Lower lobe of right lung (tissue), 2 donors: Measurements from ENCODE around the gene GLB1L. TPM values are rescaled to one million over a fixed set of nuclear protein-coding genes. Genes with fewer than 3 reads are reported as not detected.

Experiments
- ATAC-seq, 2 donors: fragments of 200-7000 bp; cut with Tn5 transposase; one replicate each; pipeline ENCODE4 v1.9.1; 2020 to 2022; ENCODE audit warnings: mild to moderate bottlenecking in 2 of 2, moderate library complexity in 2 of 2
- DNase-seq: peaks from one replicate; pipeline ENCODE4 v3.0.0-alpha.2; 2020
- H3K27ac ChIP-seq: fragments of 200-600 bp; one replicate; pipeline ENCODE4 v1.8.0; 2022
- H3K27me3 ChIP-seq: fragments of 200-600 bp; one replicate; pipeline ENCODE4 v1.8.0; 2022; ENCODE audit warnings: low read depth
- H3K36me3 ChIP-seq: fragments of 200-600 bp; one replicate; pipeline ENCODE4 v1.8.0; 2022; ENCODE audit warnings: mild to moderate bottlenecking
- H3K4me1 ChIP-seq: fragments of 200-600 bp; one replicate; pipeline ENCODE4 v1.8.0; 2022
- H3K4me3 ChIP-seq: fragments of 200-600 bp; one replicate; pipeline ENCODE4 v1.8.0; 2022; ENCODE audit warnings: mild to moderate bottlenecking
- H3K9me3 ChIP-seq: fragments of 200-600 bp; one replicate; pipeline ENCODE4 v1.8.0; 2022
- CTCF ChIP-seq: fragments of 200-600 bp; IDR thresholded peaks from one replicate; pipeline ENCODE4 v1.8.0; 2022; ENCODE audit warnings: antibody characterized with exemption, mild to moderate bottlenecking
- intact Hi-C: fragments of 100-400 bp; cut with DNase I; formaldehyde crosslinking; loops from one replicate; pipeline ENCODE4 v1.11.0; 2022
- total RNA-seq: library from RNA; stranded (reverse); fragmentation: NEBNext Ultra II Directional; extraction: Animal tissue kit (Norgen Biotek cat#: 25700); gene quantifications from one replicate; pipeline ENCODE4 v1.2.1, GENCODE V29; 2021
- donor health status: DM: no; HTN: yes; CAD: no; lungs with severe emphysema.

Gene GLB1L
- total RNA-seq, 1 donor from 2014 or later: 12.6 TPM

- Histone ChIP-seq H3K27ac (no peak overlapping the region), H3K36me3 (peaks cover 46% of the 10 kb centered on the region), H3K4me1 (peaks cover 23% of the 10 kb centered on the region), H3K9me3 (no peaks in the 10 kb centered on the region), H3K27me3 (no peaks in the 10 kb centered on the region), H3K4me3 (no peak overlapping the region)
- intact Hi-C loops: no loop called here
- DNase-seq (no peak), ATAC-seq (no peak)
- no peak for TF ChIP-seq CTCF
These were observed 31.1 kb downstream of the GLB1L start for GRCh38 chr2:219214141-219214540.

- DNase-seq (no peak), ATAC-seq (no peak)
- Histone ChIP-seq H3K4me3 (no peak overlapping the region), H3K27ac (no peak overlapping the region), H3K4me1 (peaks cover 21% of the 10 kb centered on the region), H3K36me3 (peaks cover 52% of the 10 kb centered on the region), H3K27me3 (no peaks in the 10 kb centered on the region), H3K9me3 (no peaks in the 10 kb centered on the region)
- intact Hi-C loops: no loop called here
- TF ChIP-seq CTCF: no peak
These were observed 31.7 kb downstream of the GLB1L start for GRCh38 chr2:219213486-219214071.

- intact Hi-C loops: no loop called here
- peaks cover 57% of the 10 kb centered on the region for H3K36me3 ChIP-seq
- H3K27me3 ChIP-seq: no peaks in the 10 kb centered on the region
- ATAC-seq (no peak), DNase-seq (no peak)
- no peak overlapping the region for H3K4me3 ChIP-seq
- no peak overlapping the region for H3K27ac ChIP-seq
- no peak for TF ChIP-seq CTCF
- H3K4me1 ChIP-seq: peaks cover 20% of the 10 kb centered on the region
- H3K9me3 ChIP-seq: no peaks in the 10 kb centered on the region
These were observed 32.2 kb downstream of the GLB1L start for GRCh38 chr2:219213026-219213415.

- H3K27me3 ChIP-seq: no peaks in the 10 kb centered on the region
- no peak for DNase-seq
- H3K4me3 ChIP-seq: no peak overlapping the region
- intact Hi-C loops: no loop called here
- TF ChIP-seq CTCF: no peak
- H3K27ac ChIP-seq: no peak overlapping the region
- peaks cover 17% of the 10 kb centered on the region for H3K4me1 ChIP-seq
- H3K9me3 ChIP-seq: no peaks in the 10 kb centered on the region
- H3K36me3 ChIP-seq: peaks cover 57% of the 10 kb centered on the region
- no peak for ATAC-seq
These were observed 34.3 kb downstream of the GLB1L start for GRCh38 chr2:219210886-219211362.

GRCh38 chr2:219210196-219210885 lies 34.9 kb downstream of the GLB1L start:
- no peak for ATAC-seq
- peaks cover 52% of the 10 kb centered on the region for H3K36me3 ChIP-seq

More at GRCh38 chr2:219210196-219210885, 34.9 kb downstream of the GLB1L start:
- intact Hi-C loops: no loop called here
- H3K4me1 ChIP-seq: peaks cover 19% of the 10 kb centered on the region
- no peak for TF ChIP-seq CTCF
- H3K4me3 ChIP-seq: no peak overlapping the region
- no peaks in the 10 kb centered on the region for H3K9me3 ChIP-seq
- no peak for DNase-seq
- H3K27me3 ChIP-seq: no peaks in the 10 kb centered on the region
- no peak overlapping the region for H3K27ac ChIP-seq
